ENCODE results near the gene RPL10A.

Gene RPL10A

GRCh38 chr6:35495258-35496035 lies 27.2 kb downstream of the RPL10A start:
- Histone ChIP-seq H3K4me1 (ENCODE audit: control insufficient read depth in 1 of 2, insufficient read depth in 2 of 2, low read length in 2 of 2) (peaks cover 20 to 58% of the 10 kb centered on the region in 2 donors), H3K27ac (ENCODE audit: low read length) (peak overlapping the region; percentile 93)

GRCh38 chr6:35496036-35496840 lies 28.0 kb downstream of the RPL10A start:
- H3K27me3 ChIP-seq (ENCODE audit: low read depth, low read length): peaks cover 10% of the 10 kb centered on the region
- H3K4me1 ChIP-seq (ENCODE audit: control insufficient read depth in 1 of 2, insufficient read depth in 2 of 2, low read length in 2 of 2): peaks cover 20 to 50% of the 10 kb centered on the region in 2 donors
- peak overlapping the region; percentile 66 to 73 for H3K4me3 ChIP-seq (ENCODE audit: low read depth in 1 of 2, low read length in 2 of 2)
- peak overlapping the region; percentile 93 for H3K27ac ChIP-seq (ENCODE audit: low read length)
- H3K36me3 ChIP-seq (ENCODE audit: control insufficient read depth in 1 of 2, insufficient read depth in 2 of 2, low read length in 2 of 2): no peaks in the 10 kb centered on the region
- no peaks in the 10 kb centered on the region for H3K9me3 ChIP-seq (ENCODE audit: control insufficient read depth in 1 of 2, low read length in 2 of 2)

More at GRCh38 chr6:35495258-35496035, 27.2 kb downstream of the RPL10A start:
- H3K9me3 ChIP-seq (ENCODE audit: control insufficient read depth in 1 of 2, low read length in 2 of 2): no peaks in the 10 kb centered on the region
- H3K4me3 ChIP-seq (ENCODE audit: low read depth in 1 of 2, low read length in 2 of 2): peak overlapping the region; percentile 66 to 73
- peaks cover 10% of the 10 kb centered on the region for H3K27me3 ChIP-seq (ENCODE audit: low read depth, low read length)
- H3K36me3 ChIP-seq (ENCODE audit: control insufficient read depth in 1 of 2, insufficient read depth in 2 of 2, low read length in 2 of 2): no peaks in the 10 kb centered on the region

- peaks cover 10% of the 10 kb centered on the region for H3K27me3 ChIP-seq (ENCODE audit: low read depth, low read length)
- peak within 1 kb of the TSS; percentile 93 for H3K27ac ChIP-seq (ENCODE audit: low read length)
- peaks cover 20 to 43% of the 10 kb centered on the region in 2 donors for H3K4me1 ChIP-seq (ENCODE audit: control insufficient read depth in 1 of 2, insufficient read depth in 2 of 2, low read length in 2 of 2)
- no peaks in the 10 kb centered on the region for H3K36me3 ChIP-seq (ENCODE audit: control insufficient read depth in 1 of 2, insufficient read depth in 2 of 2, low read length in 2 of 2)
- no peaks in the 10 kb centered on the region for H3K9me3 ChIP-seq (ENCODE audit: control insufficient read depth in 1 of 2, low read length in 2 of 2)
- H3K4me3 ChIP-seq (ENCODE audit: low read depth in 1 of 2, low read length in 2 of 2): peak within 1 kb of the TSS; percentile 68 to 73
Observed at GRCh38 chr6:35496841-35497570, 28.8 kb downstream of the RPL10A start, which contains the start of gene TEAD3. TEAD3 (minus strand) TSS chr6:35497079.

GRCh38 chr6:35497571-35498421 lies 29.6 kb downstream of the RPL10A start:
- H3K36me3 ChIP-seq (ENCODE audit: control insufficient read depth in 1 of 2, insufficient read depth in 2 of 2, low read length in 2 of 2): no peaks in the 10 kb centered on the region

GRCh38 chr6:35498422-35499067 lies 30.3 kb downstream of the RPL10A start:
- Histone ChIP-seq H3K4me3 (ENCODE audit: low read depth in 1 of 2, low read length in 2 of 2) (peak overlapping the region; percentile 44 to 68), H3K4me1 (ENCODE audit: control insufficient read depth in 1 of 2, insufficient read depth in 2 of 2, low read length in 2 of 2) (peaks cover 10 to 30% of the 10 kb centered on the region in 2 donors), H3K27me3 (ENCODE audit: low read depth, low read length) (peaks cover 10% of the 10 kb centered on the region), H3K27ac (ENCODE audit: low read length) (no peak overlapping the region), H3K9me3 (ENCODE audit: control insufficient read depth in 1 of 2, low read length in 2 of 2) (no peaks in the 10 kb centered on the region), H3K36me3 (ENCODE audit: control insufficient read depth in 1 of 2, insufficient read depth in 2 of 2, low read length in 2 of 2) (no peaks in the 10 kb centered on the region)

More at GRCh38 chr6:35497571-35498421, 29.6 kb downstream of the RPL10A start:
- Histone ChIP-seq H3K27ac (ENCODE audit: low read length) (peak overlapping the region; percentile 84), H3K9me3 (ENCODE audit: control insufficient read depth in 1 of 2, low read length in 2 of 2) (no peaks in the 10 kb centered on the region), H3K27me3 (ENCODE audit: low read depth, low read length) (peaks cover 10% of the 10 kb centered on the region), H3K4me3 (ENCODE audit: low read depth in 1 of 2, low read length in 2 of 2) (peak overlapping the region; percentile 44 to 68), H3K4me1 (ENCODE audit: control insufficient read depth in 1 of 2, insufficient read depth in 2 of 2, low read length in 2 of 2) (peaks cover 17 to 35% of the 10 kb centered on the region in 2 donors)

- H3K9me3 ChIP-seq (ENCODE audit: control insufficient read depth in 1 of 2, low read length in 2 of 2): no peaks in the 10 kb centered on the region
- peaks cover 10 to 21% of the 10 kb centered on the region in 2 donors for H3K4me1 ChIP-seq (ENCODE audit: control insufficient read depth in 1 of 2, insufficient read depth in 2 of 2, low read length in 2 of 2)
- peaks cover 10% of the 10 kb centered on the region for H3K27me3 ChIP-seq (ENCODE audit: low read depth, low read length)
- no peaks in the 10 kb centered on the region for H3K36me3 ChIP-seq (ENCODE audit: control insufficient read depth in 1 of 2, insufficient read depth in 2 of 2, low read length in 2 of 2)
- no peak overlapping the region for H3K4me3 ChIP-seq (ENCODE audit: low read depth in 1 of 2, low read length in 2 of 2)
- H3K27ac ChIP-seq (ENCODE audit: low read length): no peak overlapping the region
Observed at GRCh38 chr6:35499372-35499771, 31.2 kb downstream of the RPL10A start.

- Histone ChIP-seq H3K4me1 (ENCODE audit: control insufficient read depth in 1 of 2, insufficient read depth in 2 of 2, low read length in 2 of 2) (peaks cover 0 to 11% of the 10 kb centered on the region in 2 donors), H3K27me3 (ENCODE audit: low read depth, low read length) (peaks cover 10% of the 10 kb centered on the region), H3K9me3 (ENCODE audit: control insufficient read depth in 1 of 2, low read length in 2 of 2) (no peaks in the 10 kb centered on the region), H3K27ac (ENCODE audit: low read length) (no peak overlapping the region), H3K36me3 (ENCODE audit: control insufficient read depth in 1 of 2, insufficient read depth in 2 of 2, low read length in 2 of 2) (no peaks in the 10 kb centered on the region), H3K4me3 (ENCODE audit: low read depth in 1 of 2, low read length in 2 of 2) (no peak overlapping the region)
Observed at GRCh38 chr6:35500782-35501181, 32.6 kb downstream of the RPL10A start.

- peaks cover 0 to 11% of the 10 kb centered on the region in 2 donors for H3K4me1 ChIP-seq (ENCODE audit: control insufficient read depth in 1 of 2, insufficient read depth in 2 of 2, low read length in 2 of 2)
- no peaks in the 10 kb centered on the region for H3K36me3 ChIP-seq (ENCODE audit: control insufficient read depth in 1 of 2, insufficient read depth in 2 of 2, low read length in 2 of 2)
- H3K4me3 ChIP-seq (ENCODE audit: low read depth in 1 of 2, low read length in 2 of 2): no peak overlapping the region
- H3K9me3 ChIP-seq (ENCODE audit: control insufficient read depth in 1 of 2, low read length in 2 of 2): no peaks in the 10 kb centered on the region
- H3K27me3 ChIP-seq (ENCODE audit: low read depth, low read length): peaks cover 10% of the 10 kb centered on the region
- H3K27ac ChIP-seq (ENCODE audit: low read length): no peak overlapping the region
Observed at GRCh38 chr6:35501784-35502183, 33.6 kb downstream of the RPL10A start.

- H3K9me3 ChIP-seq (ENCODE audit: control insufficient read depth in 1 of 2, low read length in 2 of 2): no peaks in the 10 kb centered on the region
- peaks cover 7% of the 10 kb centered on the region for H3K27me3 ChIP-seq (ENCODE audit: low read depth, low read length)
- H3K36me3 ChIP-seq (ENCODE audit: control insufficient read depth in 1 of 2, insufficient read depth in 2 of 2, low read length in 2 of 2): no peaks in the 10 kb centered on the region
- H3K4me3 ChIP-seq (ENCODE audit: low read depth in 1 of 2, low read length in 2 of 2): no peak overlapping the region
- H3K27ac ChIP-seq (ENCODE audit: low read length): no peak overlapping the region
- H3K4me1 ChIP-seq (ENCODE audit: control insufficient read depth in 1 of 2, insufficient read depth in 2 of 2, low read length in 2 of 2): peaks cover 0 to 2% of the 10 kb centered on the region in 2 donors
Observed at GRCh38 chr6:35503534-35503933, 35.3 kb downstream of the RPL10A start.

- no peaks in the 10 kb centered on the region for H3K36me3 ChIP-seq (ENCODE audit: control insufficient read depth in 1 of 2, insufficient read depth in 2 of 2, low read length in 2 of 2)
- H3K4me1 ChIP-seq (ENCODE audit: control insufficient read depth in 1 of 2, insufficient read depth in 2 of 2, low read length in 2 of 2): no peaks in the 10 kb centered on the region
- H3K9me3 ChIP-seq (ENCODE audit: control insufficient read depth in 1 of 2, low read length in 2 of 2): no peaks in the 10 kb centered on the region
- no peak overlapping the region for H3K27ac ChIP-seq (ENCODE audit: low read length)
- no peak overlapping the region for H3K4me3 ChIP-seq (ENCODE audit: low read depth in 1 of 2, low read length in 2 of 2)
- H3K27me3 ChIP-seq (ENCODE audit: low read depth, low read length): peaks cover under 1% of the 10 kb centered on the region
Observed at GRCh38 chr6:35505999-35506412, 37.8 kb downstream of the RPL10A start.

Data from muscle layer of duodenum (tissue), 2 donors.